Breast epithelium (tissue), 4 donors: ENCODE data around the gene MTERF1. TPM values are rescaled to one million over a fixed set of nuclear protein-coding genes. Genes with fewer than 3 reads are reported as not detected.

ENCODE experiments used
- DNase-seq, 2 donors: peaks; one replicate each; pipeline ENCODE4 v3.0.0-alpha.2; 2019; ENCODE audit warnings: low spot score in 2 of 2
- H3K27ac ChIP-seq, 2 donors: fragments of 200-600 bp; sonication (generic) in 1 of 2; one replicate each; pipeline ENCODE4 v1.5.1; 2016 to 2019; ENCODE audit warnings: mild to moderate bottlenecking in 1 of 2
- H3K27me3 ChIP-seq, 2 donors: fragments of 200-600 bp; sonication (generic) in 1 of 2; one replicate each; pipeline versions ENCODE4 v1.5.1 to v1.6.0; 2017 to 2019; ENCODE audit warnings: control low read depth in 1 of 2, mild to moderate bottlenecking in 1 of 2
- H3K36me3 ChIP-seq: fragments of 200-600 bp; one replicate; pipeline ENCODE4 v1.5.1; 2019
- H3K4me1 ChIP-seq, 2 donors: fragments of 200-600 bp; sonication (generic); one replicate each; pipeline ENCODE4 v1.5.1; 2016 to 2019; ENCODE audit warnings: control low read depth in 1 of 2
- H3K4me3 ChIP-seq, 3 donors: fragments of 200-600 bp; sonication (generic); 1 replicate in 2 of 3; 2 replicates in 1 of 3; pipeline ENCODE4 v1.5.1; 2016 to 2019; ENCODE audit warnings: mild to moderate bottlenecking in 3 of 3, moderate library complexity in 2 of 3
- H3K9me3 ChIP-seq, 2 donors: fragments of 200-600 bp; sonication (generic) in 1 of 2; one replicate each; pipeline ENCODE4 v1.5.1; 2016 to 2019; ENCODE audit warnings: control low read depth in 1 of 2
- CTCF ChIP-seq, 3 donors: fragments of 450-650 bp; IDR thresholded peaks; one replicate each; pipeline ENCODE4 v1.5.1; 2016 to 2017; ENCODE audit warnings: antibody characterized with exemption in 3 of 3, mild to moderate bottlenecking in 3 of 3, moderate library complexity in 3 of 3
- POLR2A ChIP-seq: fragments of 450-650 bp; IDR thresholded peaks from one replicate; pipeline ENCODE4 v1.6.1; 2016; ENCODE audit warnings: antibody characterized with exemption, mild to moderate bottlenecking, moderate library complexity
- POLR2AphosphoS5 ChIP-seq, 3 donors: sonication (generic); formaldehyde crosslinking; IDR thresholded peaks; one replicate each; pipeline ENCODE4 v1.6.1; 2017; ENCODE audit warnings: antibody characterized with exemption in 3 of 3
- intact Hi-C: fragments of 100-400 bp; cut with DNase I; formaldehyde crosslinking; loops from one replicate; pipeline ENCODE4 v1.15.1; 2023; ENCODE audit warnings: low total_unique reads
- total RNA-seq, 3 donors: library from RNA; depleted of rRNA; stranded (reverse); fragments of >200 nt; gene quantifications; one replicate each; pipeline ENCODE4 v1.1.0, GENCODE V29; 2016

MTERF1 gene
- total RNA-seq, 3 donors from 2014 or later, result 11.5 to 18.6 (median 12.5) TPM

- H3K4me1 ChIP-seq, result no peaks in the 10 kb centered on the region
- H3K36me3 ChIP-seq, result no peaks in the 10 kb centered on the region
- H3K4me3 ChIP-seq, result no peak overlapping the region
- H3K9me3 ChIP-seq, result peaks cover 0 to 6% of the 10 kb centered on the region in 2 donors
- no peak for DNase-seq
- H3K27me3 ChIP-seq, result no peaks in the 10 kb centered on the region
- no peak for TF ChIP-seq POLR2A
- TF ChIP-seq CTCF (IDR thresholded peaks at IDR 0.05), result no peak
- no peak for TF ChIP-seq POLR2AphosphoS5 (IDR thresholded peaks at IDR 0.05)
- no peak overlapping the region for H3K27ac ChIP-seq
- intact Hi-C loops, result no loop called here
These were observed 42.1 kb downstream of the MTERF1 start for GRCh38 chr7:91838439-91838838.

DNA sequence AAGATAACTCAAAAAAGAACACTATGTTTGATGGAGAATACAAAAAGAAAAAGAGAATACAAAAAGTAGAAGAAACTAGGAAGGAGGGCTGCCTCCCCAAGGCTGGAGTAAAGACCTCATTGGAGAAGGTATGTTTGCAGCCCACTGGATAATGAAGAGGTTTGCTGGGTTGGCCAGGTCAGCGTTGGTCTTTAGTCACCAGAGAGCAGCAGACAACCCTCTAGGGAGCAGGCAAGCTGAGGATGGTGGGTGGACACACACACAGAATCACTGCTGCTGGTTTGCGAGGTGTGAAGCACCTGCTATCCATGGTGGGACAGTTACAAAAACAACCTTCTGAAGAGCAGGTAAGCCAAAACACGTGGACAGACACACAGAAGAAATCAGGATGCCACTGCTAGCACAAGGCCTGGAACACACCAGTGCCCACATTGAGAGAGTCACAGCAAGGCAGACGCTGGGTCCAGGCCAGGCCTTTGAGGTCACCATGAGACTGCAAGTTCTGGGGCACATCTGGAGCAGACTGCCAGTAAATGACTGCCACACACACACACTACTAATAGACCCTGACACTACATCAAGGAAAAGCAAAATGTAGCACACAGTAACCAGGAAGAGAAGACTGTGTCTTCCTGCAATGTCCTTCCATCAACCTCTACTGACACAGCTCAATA is 43.0 kb downstream of the MTERF1 start:
- no peak for DNase-seq
- Histone ChIP-seq H3K27ac (no peak overlapping the region), H3K9me3 (peaks cover 0 to 6% of the 10 kb centered on the region in 2 donors), H3K4me3 (no peak overlapping the region), H3K27me3 (no peaks in the 10 kb centered on the region), H3K36me3 (no peaks in the 10 kb centered on the region), H3K4me1 (no peaks in the 10 kb centered on the region)
- TF ChIP-seq CTCF (IDR thresholded peaks at IDR 0.05), result no peak
- intact Hi-C loops, result no loop called here

DNA sequence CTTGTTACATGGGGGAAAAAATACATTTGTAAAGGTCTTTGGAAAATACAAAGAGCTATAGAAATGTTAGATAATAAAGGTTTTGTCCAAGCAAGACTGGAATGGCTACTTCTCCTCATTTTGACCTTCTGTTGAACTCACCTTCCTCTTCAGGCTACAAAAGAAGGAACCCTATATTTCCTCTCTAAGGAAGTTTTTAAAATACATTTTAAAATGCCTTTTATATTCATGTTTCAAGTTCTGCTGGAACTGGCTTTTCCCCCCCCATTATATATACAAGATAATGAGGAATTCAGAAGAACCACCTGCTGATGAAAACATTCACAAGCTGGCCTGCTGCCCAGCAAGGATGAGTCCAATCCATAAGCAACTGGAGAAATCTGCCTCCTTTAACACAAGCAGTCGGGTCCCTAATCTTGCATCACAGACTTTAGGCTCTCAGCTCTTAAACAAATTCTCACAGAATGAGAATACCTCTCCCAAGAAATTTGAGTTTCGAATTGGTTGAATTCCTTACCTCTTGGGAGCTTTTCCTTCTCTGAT is 44.6 kb downstream of the MTERF1 start:
- TF ChIP-seq CTCF (IDR thresholded peaks at IDR 0.05) (no peak), POLR2AphosphoS5 (IDR thresholded peaks at IDR 0.05) (no peak), POLR2A (no peak)

GRCh38 chr7:91835091-91835825 is 45.2 kb downstream of the MTERF1 start:
- Histone ChIP-seq H3K4me3 (no peak overlapping the region), H3K27me3 (no peaks in the 10 kb centered on the region), H3K9me3 (no peaks in the 10 kb centered on the region), H3K36me3 (no peaks in the 10 kb centered on the region), H3K27ac (no peak overlapping the region), H3K4me1 (no peaks in the 10 kb centered on the region)
- no peak for DNase-seq
- intact Hi-C loops, result no loop called here
- TF ChIP-seq POLR2AphosphoS5 (IDR thresholded peaks at IDR 0.05) (no peak), POLR2A (no peak), CTCF (IDR thresholded peaks at IDR 0.05) (no peak)

More for the DNA sequence above, 44.6 kb downstream of the MTERF1 start:
- Histone ChIP-seq H3K4me3 (no peak overlapping the region), H3K9me3 (no peaks in the 10 kb centered on the region), H3K27me3 (no peaks in the 10 kb centered on the region), H3K36me3 (no peaks in the 10 kb centered on the region), H3K27ac (no peak overlapping the region), H3K4me1 (no peaks in the 10 kb centered on the region)
- intact Hi-C loops, result no loop called here
- DNase-seq, result no peak

- no peaks in the 10 kb centered on the region for H3K4me1 ChIP-seq
- intact Hi-C loops, result no loop called here
- no peak for TF ChIP-seq POLR2AphosphoS5 (IDR thresholded peaks at IDR 0.05)
- no peak for TF ChIP-seq POLR2A
- TF ChIP-seq CTCF (IDR thresholded peaks at IDR 0.05), result no peak
- no peak for DNase-seq
- H3K4me3 ChIP-seq, result no peak overlapping the region
- no peaks in the 10 kb centered on the region for H3K36me3 ChIP-seq
- no peaks in the 10 kb centered on the region for H3K9me3 ChIP-seq
- no peaks in the 10 kb centered on the region for H3K27me3 ChIP-seq
- H3K27ac ChIP-seq, result no peak overlapping the region
These were observed 47.9 kb downstream of the MTERF1 start for GRCh38 chr7:91832493-91833045.
